Ovary (tissue), 3 donors: Measurements from ENCODE around the gene SRPK1.

Experiments used
- EP300 ChIP-seq: sonication (generic); formaldehyde crosslinking; IDR thresholded peaks from one replicate; pipeline ENCODE4 v1.6.1; 2017; ENCODE audit warnings: antibody characterized with exemption
- TF ChIP-seq, protein P1 (sequence below), 3 donors: fragments of 450-650 bp in 2 of 3; fragments of 200-600 bp in 1 of 3; IDR thresholded peaks; one replicate each; pipeline versions ENCODE4 v1.5.1 to v1.8.0; 2016 to 2022; ENCODE audit warnings: antibody characterized with exemption in 3 of 3, mild to moderate bottlenecking in 1 of 3
- donor health status: DM: no; HTN: no; CAD: no.

- TF ChIP-seq, protein P1, sequence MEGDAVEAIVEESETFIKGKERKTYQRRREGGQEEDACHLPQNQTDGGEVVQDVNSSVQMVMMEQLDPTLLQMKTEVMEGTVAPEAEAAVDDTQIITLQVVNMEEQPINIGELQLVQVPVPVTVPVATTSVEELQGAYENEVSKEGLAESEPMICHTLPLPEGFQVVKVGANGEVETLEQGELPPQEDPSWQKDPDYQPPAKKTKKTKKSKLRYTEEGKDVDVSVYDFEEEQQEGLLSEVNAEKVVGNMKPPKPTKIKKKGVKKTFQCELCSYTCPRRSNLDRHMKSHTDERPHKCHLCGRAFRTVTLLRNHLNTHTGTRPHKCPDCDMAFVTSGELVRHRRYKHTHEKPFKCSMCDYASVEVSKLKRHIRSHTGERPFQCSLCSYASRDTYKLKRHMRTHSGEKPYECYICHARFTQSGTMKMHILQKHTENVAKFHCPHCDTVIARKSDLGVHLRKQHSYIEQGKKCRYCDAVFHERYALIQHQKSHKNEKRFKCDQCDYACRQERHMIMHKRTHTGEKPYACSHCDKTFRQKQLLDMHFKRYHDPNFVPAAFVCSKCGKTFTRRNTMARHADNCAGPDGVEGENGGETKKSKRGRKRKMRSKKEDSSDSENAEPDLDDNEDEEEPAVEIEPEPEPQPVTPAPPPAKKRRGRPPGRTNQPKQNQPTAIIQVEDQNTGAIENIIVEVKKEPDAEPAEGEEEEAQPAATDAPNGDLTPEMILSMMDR (IDR thresholded peaks at IDR 0.05), result no peak
- TF ChIP-seq EP300, result no peak
Observed at GRCh38 chr6:35794536-35795452, 126.1 kb downstream of the SRPK1 start.
